HG02642 (cell line): ENCODE data around the gene RPL31.

Source experiments
- ATAC-seq: cut with Tn5 transposase; IDR thresholded peaks from one replicate; pipeline ENCODE4 v1.9.1; 2021; ENCODE audit warnings: mild to moderate bottlenecking; ENCODE audit not compliant: unreplicated experiment, poor library complexity

RPL31 gene

DNA sequence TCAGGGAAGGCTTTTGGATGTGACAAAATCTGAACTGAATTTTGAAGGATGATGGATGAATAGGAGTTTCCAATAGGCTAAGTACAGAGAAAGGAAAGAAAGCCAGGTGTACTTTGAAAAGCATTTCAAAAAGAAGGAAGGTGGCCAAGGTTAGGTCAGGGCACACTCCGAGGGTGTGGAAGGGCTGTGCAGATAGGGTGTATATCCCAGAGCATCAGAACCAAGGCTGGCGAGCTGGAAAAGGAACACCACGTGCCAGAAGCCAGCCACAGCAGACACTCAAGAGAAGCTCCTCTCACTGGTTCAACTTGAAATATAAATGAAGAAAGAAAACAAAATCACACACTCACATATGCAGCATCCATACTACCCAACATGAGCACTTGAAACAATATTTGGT lies 51.0 kb downstream of the RPL31 start:
- ATAC-seq, result no peak
